Neural crest cell (in vitro differentiated cells): ENCODE data around the gene SOAT2. TPM values are rescaled to one million over a fixed set of nuclear protein-coding genes. Genes with fewer than 3 reads are reported as not detected.

Source experiments
- DNase-seq: peaks from one replicate; pipeline ENCODE4 v3.0.0; 2021; ENCODE audit warnings: low read depth, mixed read lengths, low spot score
- H3K27ac Mint-ChIP-seq: one replicate; pipeline ENCODE4 v1.8.0; 2021; ENCODE audit warnings: mild to moderate bottlenecking, mixed read lengths; ENCODE audit not compliant: unreplicated experiment
- H3K27me3 Mint-ChIP-seq: 2 replicates; pipeline ENCODE4 v1.8.0; 2021; ENCODE audit warnings: low read depth, mild to moderate bottlenecking, mixed read lengths
- H3K36me3 Mint-ChIP-seq: 2 replicates; pipeline ENCODE4 v1.8.0; 2021; ENCODE audit warnings: low read depth, mild to moderate bottlenecking, mixed read lengths
- H3K4me1 Mint-ChIP-seq: 2 replicates; pipeline ENCODE4 v1.8.0; 2021; ENCODE audit warnings: mixed read lengths
- H3K4me3 Mint-ChIP-seq: one replicate; pipeline ENCODE4 v1.8.0; 2021; ENCODE audit warnings: mild to moderate bottlenecking, mixed read lengths
- H3K9me3 Mint-ChIP-seq: 2 replicates; pipeline ENCODE4 v1.8.0; 2021; ENCODE audit warnings: mixed read lengths
- CTCF ChIP-seq: fragments of 200-600 bp; sonication (generic); conservative IDR thresholded peaks from 2 replicates; pipeline ENCODE4 v1.5.0; 2021; ENCODE audit warnings: antibody characterized with exemption, mild to moderate bottlenecking
- total RNA-seq: library from RNA; stranded (reverse); gene quantifications from 2 replicates; pipeline ENCODE4 v1.2.1, GENCODE V29; 2021

SOAT2 gene
- total RNA-seq, 1 donor from 2014 or later, result not detected

- Mint-ChIP-seq H3K36me3 (no peaks in the 10 kb centered on the region), H3K4me3 (no peak overlapping the region), H3K9me3 (no peaks in the 10 kb centered on the region), H3K4me1 (peaks cover 3% of the 10 kb centered on the region), H3K27ac (no peak overlapping the region), H3K27me3 (no peaks in the 10 kb centered on the region)
- no peak for TF ChIP-seq CTCF
- no peak for DNase-seq
These were observed 43.9 kb downstream of the SOAT2 start for GRCh38 chr12:53147181-53147580.

GRCh38 chr12:53147653-53148052 is 44.4 kb downstream of the SOAT2 start:
- H3K4me1 Mint-ChIP-seq, result peaks cover 3% of the 10 kb centered on the region
- TF ChIP-seq CTCF, result no peak
- no peaks in the 10 kb centered on the region for H3K36me3 Mint-ChIP-seq
- no peaks in the 10 kb centered on the region for H3K27me3 Mint-ChIP-seq
- H3K9me3 Mint-ChIP-seq, result no peaks in the 10 kb centered on the region
- DNase-seq, result no peak
- no peak overlapping the region for H3K4me3 Mint-ChIP-seq
- H3K27ac Mint-ChIP-seq, result no peak overlapping the region

GRCh38 chr12:53151039-53151438 is 47.8 kb downstream of the SOAT2 start:
- Mint-ChIP-seq H3K4me3 (no peak overlapping the region), H3K9me3 (no peaks in the 10 kb centered on the region), H3K27me3 (no peaks in the 10 kb centered on the region), H3K27ac (peak overlapping the region; percentile 90), H3K4me1 (peaks cover 3% of the 10 kb centered on the region), H3K36me3 (no peaks in the 10 kb centered on the region)
- DNase-seq, result no peak
- TF ChIP-seq CTCF, result no peak

- Mint-ChIP-seq H3K9me3 (no peaks in the 10 kb centered on the region), H3K27me3 (no peaks in the 10 kb centered on the region), H3K36me3 (no peaks in the 10 kb centered on the region), H3K4me3 (no peak overlapping the region), H3K4me1 (peaks cover 3% of the 10 kb centered on the region), H3K27ac (no peak overlapping the region)
- no peak for DNase-seq
- no peak for TF ChIP-seq CTCF
These were observed 49.1 kb downstream of the SOAT2 start for GRCh38 chr12:53152390-53152789.

- peak; percentile 97 for TF ChIP-seq CTCF
- Mint-ChIP-seq H3K4me3 (no peak overlapping the region), H3K27me3 (no peaks in the 10 kb centered on the region), H3K9me3 (no peaks in the 10 kb centered on the region), H3K27ac (peak overlapping the region; percentile 43), H3K4me1 (peaks cover 6% of the 10 kb centered on the region), H3K36me3 (no peaks in the 10 kb centered on the region)
- peak; percentile 89 for DNase-seq
These were observed 56.0 kb downstream of the SOAT2 start for GRCh38 chr12:53159195-53159839.
